Measurements from ENCODE around the gene STOX2.

DNA sequence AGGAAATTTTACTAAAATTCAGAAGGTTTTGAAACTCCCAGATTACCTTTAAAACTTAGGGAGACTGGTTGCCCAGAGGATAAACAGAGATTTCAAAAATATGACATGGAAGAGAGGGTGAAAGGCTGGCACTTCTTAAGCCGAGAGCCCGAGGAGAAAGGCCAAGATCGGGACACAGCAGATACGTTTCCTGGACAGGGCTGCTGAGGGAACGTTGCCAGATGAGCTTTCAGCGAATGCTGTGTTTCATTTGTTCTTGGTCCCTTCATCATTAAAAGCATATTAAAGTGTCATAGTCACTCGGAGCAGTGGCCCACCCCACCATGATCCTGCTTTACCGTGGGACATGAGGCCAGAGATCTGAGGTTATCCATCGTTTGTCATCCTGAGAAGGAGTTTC, 37.9 kb upstream of the STOX2 start:
- TF ChIP-seq, protein P1, sequence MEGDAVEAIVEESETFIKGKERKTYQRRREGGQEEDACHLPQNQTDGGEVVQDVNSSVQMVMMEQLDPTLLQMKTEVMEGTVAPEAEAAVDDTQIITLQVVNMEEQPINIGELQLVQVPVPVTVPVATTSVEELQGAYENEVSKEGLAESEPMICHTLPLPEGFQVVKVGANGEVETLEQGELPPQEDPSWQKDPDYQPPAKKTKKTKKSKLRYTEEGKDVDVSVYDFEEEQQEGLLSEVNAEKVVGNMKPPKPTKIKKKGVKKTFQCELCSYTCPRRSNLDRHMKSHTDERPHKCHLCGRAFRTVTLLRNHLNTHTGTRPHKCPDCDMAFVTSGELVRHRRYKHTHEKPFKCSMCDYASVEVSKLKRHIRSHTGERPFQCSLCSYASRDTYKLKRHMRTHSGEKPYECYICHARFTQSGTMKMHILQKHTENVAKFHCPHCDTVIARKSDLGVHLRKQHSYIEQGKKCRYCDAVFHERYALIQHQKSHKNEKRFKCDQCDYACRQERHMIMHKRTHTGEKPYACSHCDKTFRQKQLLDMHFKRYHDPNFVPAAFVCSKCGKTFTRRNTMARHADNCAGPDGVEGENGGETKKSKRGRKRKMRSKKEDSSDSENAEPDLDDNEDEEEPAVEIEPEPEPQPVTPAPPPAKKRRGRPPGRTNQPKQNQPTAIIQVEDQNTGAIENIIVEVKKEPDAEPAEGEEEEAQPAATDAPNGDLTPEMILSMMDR (IDR thresholded peaks at IDR 0.05; ENCODE audit: low read depth, low read length): no peak
- no peak for TF ChIP-seq EZH2phosphoT487 (IDR thresholded peaks at IDR 0.05; ENCODE audit: low read depth)

Data from OCI-LY3 (cell line).